ENCODE results near the gene TENT4B. TPM values are rescaled to one million over a fixed set of nuclear protein-coding genes. Genes with fewer than 3 reads are reported as not detected.
A peak's percentile ranks its signal among the peaks of the same experiment; 100 is the strongest.

Gene TENT4B
- total RNA-seq, 1 donor: 12.5 TPM

GRCh38 chr16:50178491-50178941, 25.4 kb downstream of the TENT4B start:
- TF ChIP-seq CTCF (IDR thresholded peaks at IDR 0.05; ENCODE audit: insufficient read depth, low read depth, low read length): no peak
- no peak for DNase-seq (ENCODE audit: low read depth)
- H3K4me3 ChIP-seq (ENCODE audit: low read depth, low read length): no peak overlapping the region

DNA sequence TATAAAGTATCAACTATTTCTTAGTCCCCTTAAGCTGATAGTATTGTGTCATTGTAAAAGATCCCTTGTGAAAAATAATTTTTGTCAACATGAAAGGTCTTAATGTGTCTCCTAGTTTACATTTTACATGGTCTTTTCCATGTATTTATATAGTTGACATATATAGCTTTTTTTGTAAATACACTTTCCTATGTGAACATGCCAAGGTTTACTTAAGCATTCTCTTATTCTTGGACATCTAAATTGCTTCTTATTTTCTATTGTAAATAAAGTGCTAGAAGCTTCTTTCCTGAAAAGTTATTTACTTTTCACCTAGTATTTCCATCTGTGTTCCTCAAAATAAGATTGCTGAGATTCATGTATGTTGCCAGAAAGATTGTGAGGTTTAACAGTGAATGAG, 29.3 kb downstream of the TENT4B start:
- no peak for TF ChIP-seq CTCF (IDR thresholded peaks at IDR 0.05; ENCODE audit: insufficient read depth, low read depth, low read length)
- no peak for DNase-seq (ENCODE audit: low read depth)
- H3K4me3 ChIP-seq (ENCODE audit: low read depth, low read length): no peak overlapping the region

DNA sequence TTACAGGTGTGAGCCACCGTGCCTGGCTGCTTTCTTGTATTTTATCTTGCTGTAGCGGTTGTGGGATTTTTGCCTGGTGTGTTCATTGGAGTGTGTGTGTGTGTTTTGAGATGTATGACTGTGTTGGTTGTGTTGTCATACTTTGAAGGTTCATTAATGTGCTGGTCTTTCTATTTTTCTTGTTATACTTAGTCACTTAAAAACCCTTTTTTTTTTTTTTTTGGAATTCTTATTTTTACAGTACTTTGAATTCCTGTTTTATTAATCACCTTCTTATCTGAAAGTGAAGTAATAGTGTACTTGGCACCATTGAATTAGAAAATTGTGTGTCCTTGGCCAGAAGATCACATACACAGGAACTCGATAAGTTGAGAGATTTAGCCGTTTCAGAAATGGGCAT, 30.2 kb downstream of the TENT4B start:
- no peak for TF ChIP-seq CTCF (IDR thresholded peaks at IDR 0.05; ENCODE audit: insufficient read depth, low read depth, low read length)
- no peak overlapping the region for H3K4me3 ChIP-seq (ENCODE audit: low read depth, low read length)
- DNase-seq (ENCODE audit: low read depth): peak; percentile 44

- H3K4me3 ChIP-seq (ENCODE audit: low read depth, low read length): no peak overlapping the region
- DNase-seq (ENCODE audit: low read depth): peak; percentile 31
- TF ChIP-seq CTCF (IDR thresholded peaks at IDR 0.05; ENCODE audit: insufficient read depth, low read depth, low read length): no peak
Measured at GRCh38 chr16:50185005-50185505, 31.9 kb downstream of the TENT4B start.

- no peak for TF ChIP-seq CTCF (IDR thresholded peaks at IDR 0.05; ENCODE audit: insufficient read depth, low read depth, low read length)
- DNase-seq (ENCODE audit: low read depth): no peak
- H3K4me3 ChIP-seq (ENCODE audit: low read depth, low read length): no peak overlapping the region
Measured at GRCh38 chr16:50188619-50189136, 35.6 kb downstream of the TENT4B start.

DNA sequence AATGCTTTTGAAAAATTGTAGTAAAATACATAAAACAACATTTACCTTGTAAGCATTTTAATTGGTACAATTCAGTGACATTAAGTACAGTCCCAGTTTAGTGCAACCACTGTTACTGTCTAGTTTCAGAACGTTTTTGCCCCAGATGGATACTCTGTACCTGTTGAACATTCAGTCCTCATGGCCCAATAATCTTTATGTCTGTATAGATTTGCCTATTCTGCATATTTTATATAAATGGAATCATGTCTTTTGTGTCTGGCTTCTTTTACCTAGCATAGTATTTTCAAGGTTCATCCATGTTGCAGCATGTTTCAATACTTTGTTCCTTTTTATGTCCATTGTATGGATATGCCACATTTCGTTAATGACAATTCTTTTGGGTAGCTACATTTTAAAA, 37.2 kb downstream of the TENT4B start:
- no peak for DNase-seq (ENCODE audit: low read depth)
- no peak overlapping the region for H3K4me3 ChIP-seq (ENCODE audit: low read depth, low read length)
- TF ChIP-seq CTCF (IDR thresholded peaks at IDR 0.05; ENCODE audit: insufficient read depth, low read depth, low read length): no peak

Measured in fibroblast of villous mesenchyme (primary cell).